Stimulated activated CD4-positive, alpha-beta T cell treated with anti-CD3 and anti-CD28 coated beads, TNF-alpha, amount 100 ng/mL, for 4 hours (primary cell): ENCODE measurements around the gene GNA14.
"Not testable (repeated sequence)": the region's sequence is repeated elsewhere in the genome, so short reads cannot be mapped to it uniquely, and the experiment has no call there.

ENCODE experiments used
- DNase-seq, 3 experiments: peaks; one replicate each; pipeline ENCODE4 v3.0.0-alpha.2; 2020; ENCODE audit warnings: low read depth in 3 of 3

GNA14 gene

GRCh38 chr9:77403239-77403638 lies 244.9 kb downstream of the GNA14 start:
- no peak for DNase-seq

- DNase-seq, result no peak
Measured at GRCh38 chr9:77402286-77402685, 245.8 kb downstream of the GNA14 start.

GRCh38 chr9:77399964-77400363 lies 248.2 kb downstream of the GNA14 start:
- DNase-seq, result no peak

- not testable (repeated sequence) for DNase-seq
Measured at GRCh38 chr9:77398581-77398980, 249.5 kb downstream of the GNA14 start.

GRCh38 chr9:77392328-77392727 lies 255.8 kb downstream of the GNA14 start:
- DNase-seq, result no peak

- no peak for DNase-seq
Measured at GRCh38 chr9:77391834-77392233, 256.3 kb downstream of the GNA14 start.

- no peak for DNase-seq
Measured at GRCh38 chr9:77386187-77386586, 261.9 kb downstream of the GNA14 start.

- DNase-seq, result no peak
Measured at GRCh38 chr9:77384406-77384805, 263.7 kb downstream of the GNA14 start.

- DNase-seq, result no peak
Measured at GRCh38 chr9:77375956-77376532, 272.1 kb downstream of the GNA14 start.

- DNase-seq, result no peak
Measured at GRCh38 chr9:77374266-77374665, 273.9 kb downstream of the GNA14 start.
